NCI-H2107 treated with DMSO at 0.1 percent for 48 hours (cell line): ENCODE measurements around the gene MRPL39.
"Not testable (repeated sequence)": the region's sequence is repeated elsewhere in the genome, so short reads cannot be mapped to it uniquely, and the experiment has no call there.

ENCODE experiments used
- DNase-seq: peaks from one replicate; lab custom pipeline; 2025; ENCODE audit not compliant: unreplicated experiment; lab: John Stamatoyannopoulos, UW

MRPL39 gene

GRCh38 chr21:25607151-25608043 is at the start of gene MRPL39:
Gene MRPL39 (minus strand): TSS chr21:25607481. CDS start chr21:25607475, 6 bp downstream.
- peak; percentile 60 for DNase-seq

GRCh38 chr21:25656412-25656811 is 49.1 kb upstream of the MRPL39 start:
- DNase-seq: no peak

DNA sequence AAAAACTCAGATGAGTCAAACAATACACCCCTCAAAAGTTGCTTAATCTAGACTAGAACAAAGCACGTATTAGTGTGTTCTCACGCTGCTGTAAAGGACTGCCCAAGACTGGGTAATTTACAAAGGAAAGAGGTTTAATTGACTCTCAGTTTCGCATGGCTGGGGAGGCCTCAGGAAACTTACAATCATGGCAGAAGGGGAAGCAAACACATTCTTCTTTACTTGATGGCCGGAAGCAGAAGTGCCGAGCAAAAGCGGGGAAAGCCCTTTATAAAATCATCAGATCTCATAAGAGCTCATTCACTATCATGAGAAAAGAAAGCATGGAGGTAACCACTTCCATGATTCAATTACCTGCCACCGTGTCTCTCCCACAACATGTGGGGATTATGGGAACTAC is 41.9 kb upstream of the MRPL39 start:
- no peak for DNase-seq

- DNase-seq: no peak
Measured at GRCh38 chr21:25647647-25648046, 40.4 kb upstream of the MRPL39 start.

DNA sequence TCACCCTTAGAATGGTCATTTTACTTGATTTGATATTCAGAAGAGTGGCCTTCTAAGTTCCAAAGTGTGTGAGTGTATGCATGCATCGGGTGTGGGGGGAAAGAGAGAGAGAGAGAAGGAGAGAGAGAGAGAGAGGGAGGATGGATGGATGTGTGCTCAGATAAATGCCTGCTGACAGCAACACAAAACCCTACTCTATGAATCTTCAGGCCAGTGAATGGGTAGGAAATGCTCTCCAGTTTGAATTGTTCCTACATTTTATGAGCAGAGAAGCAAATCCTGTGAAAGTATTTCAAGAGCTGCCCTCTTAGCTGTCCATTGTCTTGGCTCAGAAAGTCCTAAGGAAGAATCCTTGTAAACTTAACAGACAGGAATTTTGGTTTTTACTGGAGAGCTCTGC is 39.2 kb upstream of the MRPL39 start:
- DNase-seq: no peak

GRCh38 chr21:25643486-25643885 is 36.2 kb upstream of the MRPL39 start:
- DNase-seq: no peak

- no peak for DNase-seq
Measured at GRCh38 chr21:25640943-25641292, 33.6 kb upstream of the MRPL39 start.

DNA sequence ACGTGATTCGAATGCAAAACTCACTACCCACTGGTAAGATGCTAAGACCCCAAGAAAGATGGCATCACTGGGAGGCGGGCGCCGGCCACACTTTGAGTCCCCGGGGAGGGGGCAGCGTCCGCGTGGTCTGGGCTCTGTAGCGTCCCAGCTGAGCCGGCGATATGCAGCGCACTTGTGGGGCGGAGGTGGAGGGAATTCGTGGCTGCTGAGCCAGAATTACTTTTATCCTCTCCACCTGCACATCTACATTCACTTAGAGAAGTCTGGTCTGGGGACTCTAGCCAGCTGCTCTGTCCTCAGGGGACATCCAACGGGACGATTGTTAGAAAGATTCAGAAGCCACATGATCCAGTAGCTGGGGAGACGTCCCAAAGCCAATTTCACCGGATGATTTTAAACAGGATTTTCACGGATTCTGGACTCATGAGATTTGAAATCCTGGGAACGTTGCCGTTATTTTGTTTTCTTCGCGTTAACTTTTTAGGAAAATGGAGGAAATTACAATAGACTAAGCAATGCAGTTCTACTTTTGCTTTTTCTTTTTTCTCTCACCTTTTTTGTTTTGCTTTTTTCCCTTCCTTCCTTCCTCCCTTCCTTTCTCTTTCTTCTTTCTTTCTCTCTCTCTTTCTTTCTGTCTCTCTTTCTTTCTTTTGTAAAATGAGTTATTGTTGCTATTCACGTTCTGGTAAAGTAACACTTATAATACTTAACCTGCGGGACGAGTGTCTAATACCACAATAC is 33.1 kb upstream of the MRPL39 start:
- DNase-seq: no peak

GRCh38 chr21:25639551-25640201 is 32.4 kb upstream of the MRPL39 start:
- DNase-seq: no peak

GRCh38 chr21:25638660-25639550 is 31.6 kb upstream of the MRPL39 start, which contains the start of gene JAM2:
Gene JAM2 (plus strand): TSS chr21:25639258. CDS start chr21:25639822, 564 bp downstream.
- no peak for DNase-seq

GRCh38 chr21:25637851-25638659 is 30.8 kb upstream of the MRPL39 start:
- DNase-seq: no peak

DNA sequence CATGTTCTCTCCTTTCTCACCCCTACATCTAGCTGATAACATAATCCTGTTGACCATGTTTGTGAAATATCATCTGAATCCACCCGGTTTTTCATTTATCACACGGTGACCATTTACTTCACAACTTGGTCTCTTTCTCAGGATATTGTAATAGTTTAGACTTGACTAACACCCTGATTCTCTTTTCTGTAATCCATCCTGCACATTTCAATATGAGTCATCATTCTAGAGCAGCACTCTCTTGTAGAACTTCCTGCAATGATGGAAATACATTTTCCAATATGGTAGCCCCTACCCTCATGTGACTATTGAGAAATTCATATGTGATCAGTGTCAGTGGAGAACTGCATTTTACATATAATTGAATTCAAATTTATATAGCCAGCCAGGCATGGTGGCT is 29.4 kb upstream of the MRPL39 start:
- no peak for DNase-seq

GRCh38 chr21:25635310-25635709 is 28.0 kb upstream of the MRPL39 start:
- no peak for DNase-seq

DNA sequence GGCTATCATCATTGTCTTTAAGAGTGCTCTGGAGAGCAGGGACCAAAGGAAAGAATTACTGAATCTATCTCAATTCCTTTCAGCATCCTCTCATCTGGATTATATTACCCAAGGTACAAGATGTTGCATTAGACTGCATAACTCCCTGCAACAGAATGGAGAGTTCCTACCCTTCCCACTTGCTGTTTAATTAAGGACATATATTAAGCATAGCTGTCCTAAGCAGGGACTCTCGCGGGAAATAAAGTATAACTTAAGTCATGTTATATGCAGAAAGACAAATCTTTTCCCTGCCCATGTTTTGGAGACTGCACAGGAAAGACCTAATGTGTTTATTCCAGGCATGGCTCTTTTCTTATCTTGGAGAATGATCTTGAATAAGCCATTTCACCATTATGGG is 25.0 kb upstream of the MRPL39 start:
- no peak for DNase-seq

GRCh38 chr21:25626757-25627156 is 19.5 kb upstream of the MRPL39 start:
- DNase-seq: no peak

- not testable (repeated sequence) for DNase-seq
Measured at GRCh38 chr21:25625776-25626555, 18.7 kb upstream of the MRPL39 start.

- DNase-seq: no peak
Measured at GRCh38 chr21:25625036-25625435, 17.8 kb upstream of the MRPL39 start.

GRCh38 chr21:25624511-25624910 is 17.2 kb upstream of the MRPL39 start:
- DNase-seq: no peak

DNA sequence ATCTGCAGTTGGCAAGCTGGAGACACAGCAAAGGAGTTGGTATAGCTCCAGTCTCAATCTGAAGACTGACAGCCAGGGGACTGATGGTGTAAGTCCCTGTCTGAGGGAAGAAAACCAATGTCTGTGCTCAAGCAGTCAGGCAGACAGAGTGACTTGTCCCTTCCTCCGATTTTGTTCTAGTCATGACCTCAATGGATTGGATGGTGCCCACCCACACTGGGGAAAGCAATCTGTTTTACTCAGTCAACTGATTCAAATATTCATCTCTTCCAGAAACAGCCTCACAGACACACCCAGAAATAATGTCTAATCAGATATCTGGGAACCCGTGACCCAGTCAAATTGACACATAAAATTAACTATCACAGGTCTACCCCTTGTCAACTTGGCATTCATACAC is 11.9 kb upstream of the MRPL39 start:
- DNase-seq: no peak
